NCI-H1092 (cell line): ENCODE measurements around the gene ME1.
"Not testable (repeated sequence)": the region's sequence is repeated elsewhere in the genome, so short reads cannot be mapped to it uniquely, and the experiment has no call there.

Experiments
- DNase-seq: peaks from one replicate; lab custom pipeline; 2025; lab: John Stamatoyannopoulos, UW

Gene ME1

DNA sequence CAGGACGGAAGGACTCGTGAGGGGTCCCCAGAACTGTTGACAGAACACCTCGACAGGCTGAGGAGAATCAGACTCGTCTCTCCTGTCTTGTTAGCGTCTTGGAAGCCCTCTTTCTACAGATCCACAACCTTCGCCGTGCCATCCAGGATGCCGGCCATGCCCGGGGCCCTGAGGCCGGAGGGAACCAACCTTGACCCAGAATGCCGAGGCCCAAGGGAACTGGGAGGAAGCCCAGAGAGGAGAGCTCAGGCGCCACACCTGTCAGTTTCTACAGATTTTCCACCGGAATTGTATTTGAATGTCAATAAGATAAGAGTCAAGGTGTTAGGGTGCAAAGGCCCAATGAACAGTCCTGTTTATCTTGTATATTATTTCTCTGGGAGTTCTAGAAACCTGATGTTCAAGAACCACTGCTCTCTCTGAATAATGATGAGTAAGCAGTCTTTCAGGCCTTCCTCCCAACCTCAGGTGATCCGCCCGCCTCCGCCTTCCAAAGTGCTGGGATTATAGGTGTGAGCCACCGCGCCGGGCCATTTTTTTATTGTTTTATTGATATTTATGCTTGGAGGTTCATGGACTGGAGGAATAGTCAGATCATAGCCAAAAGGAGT is 799 bp upstream of the ME1 start:
- DNase-seq = no peak

DNA sequence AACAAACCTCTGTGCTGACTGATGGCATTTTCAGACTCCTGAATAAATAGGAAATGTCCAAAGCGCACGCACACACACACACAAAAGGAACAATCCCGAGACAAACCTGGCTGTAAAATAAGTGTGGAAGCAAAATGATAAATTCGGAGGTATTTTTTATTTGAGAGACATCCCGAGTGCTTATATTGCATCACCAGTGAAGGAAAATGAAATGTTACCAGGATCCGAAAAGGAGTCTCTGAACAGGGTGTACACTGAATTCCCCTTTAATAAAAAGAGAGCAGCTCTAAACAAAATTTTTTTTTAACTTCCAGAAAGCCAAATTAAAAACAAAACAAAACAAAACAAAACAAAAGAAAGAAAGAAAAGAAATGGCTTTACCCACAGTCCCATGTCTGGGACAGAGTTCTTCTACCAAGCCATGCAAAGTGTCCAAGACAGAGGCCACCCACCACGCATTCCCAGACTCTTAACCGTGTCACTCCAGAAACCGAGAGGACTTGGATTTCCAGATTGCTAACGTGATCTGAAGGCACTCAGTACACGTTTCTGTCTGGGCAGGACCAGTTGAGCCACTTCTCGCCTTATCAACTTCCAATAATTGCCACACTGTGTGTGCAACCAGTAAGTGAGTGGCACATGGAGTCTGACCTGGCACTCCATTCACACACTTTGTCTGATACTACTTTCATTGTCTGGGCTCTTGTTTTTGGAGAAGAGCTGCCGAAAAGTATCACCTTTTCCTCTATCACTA is 817 bp downstream of the ME1 start:
- no peak for DNase-seq

DNA sequence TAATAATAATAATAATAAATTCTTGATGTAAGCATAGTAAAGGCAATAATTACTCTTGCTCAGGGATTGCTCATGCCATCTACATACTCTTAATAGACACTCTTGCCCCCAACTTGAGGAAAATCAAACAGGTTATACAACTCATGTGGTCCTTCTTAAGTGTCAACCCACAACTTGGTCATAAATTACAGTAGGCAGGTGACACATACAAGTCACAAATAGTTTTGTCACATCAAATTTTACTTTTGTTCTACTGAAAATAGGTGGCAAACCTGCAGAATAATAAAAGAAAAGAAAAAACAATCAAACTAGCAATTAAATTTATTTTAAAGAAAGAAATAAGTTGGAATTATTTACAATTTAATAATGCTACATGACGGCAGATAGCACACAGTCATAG is 1.6 kb downstream of the ME1 start:
- DNase-seq = no peak

DNA sequence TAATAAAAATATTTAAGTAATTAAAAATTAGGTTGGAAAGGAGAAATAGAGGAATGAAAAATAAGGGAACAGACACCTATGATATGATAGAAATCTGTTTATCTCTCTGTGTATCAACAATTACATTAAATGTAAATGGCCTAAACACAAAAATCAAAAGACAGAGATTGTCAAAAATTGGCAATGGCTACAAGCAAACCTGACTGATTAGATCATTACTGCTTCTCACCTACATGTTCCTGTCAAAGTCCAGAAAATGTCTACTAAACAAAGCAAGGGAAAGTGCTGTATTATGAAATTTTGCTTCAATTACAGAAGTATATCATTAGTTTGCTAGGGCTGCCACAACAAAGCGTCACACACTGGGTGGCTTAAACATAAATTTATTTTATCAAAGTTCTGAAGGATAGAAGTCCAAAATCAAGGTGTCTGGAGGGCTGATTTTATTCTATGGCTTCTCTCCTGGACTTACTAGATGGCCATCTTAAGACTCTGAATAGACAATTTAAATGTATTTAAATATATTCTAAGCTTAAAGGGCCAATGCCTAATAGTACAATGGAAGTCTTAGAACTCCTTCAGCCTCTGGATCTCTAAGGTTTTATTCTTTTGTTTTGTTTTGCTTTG is 6.3 kb downstream of the ME1 start:
- DNase-seq = no peak

DNA sequence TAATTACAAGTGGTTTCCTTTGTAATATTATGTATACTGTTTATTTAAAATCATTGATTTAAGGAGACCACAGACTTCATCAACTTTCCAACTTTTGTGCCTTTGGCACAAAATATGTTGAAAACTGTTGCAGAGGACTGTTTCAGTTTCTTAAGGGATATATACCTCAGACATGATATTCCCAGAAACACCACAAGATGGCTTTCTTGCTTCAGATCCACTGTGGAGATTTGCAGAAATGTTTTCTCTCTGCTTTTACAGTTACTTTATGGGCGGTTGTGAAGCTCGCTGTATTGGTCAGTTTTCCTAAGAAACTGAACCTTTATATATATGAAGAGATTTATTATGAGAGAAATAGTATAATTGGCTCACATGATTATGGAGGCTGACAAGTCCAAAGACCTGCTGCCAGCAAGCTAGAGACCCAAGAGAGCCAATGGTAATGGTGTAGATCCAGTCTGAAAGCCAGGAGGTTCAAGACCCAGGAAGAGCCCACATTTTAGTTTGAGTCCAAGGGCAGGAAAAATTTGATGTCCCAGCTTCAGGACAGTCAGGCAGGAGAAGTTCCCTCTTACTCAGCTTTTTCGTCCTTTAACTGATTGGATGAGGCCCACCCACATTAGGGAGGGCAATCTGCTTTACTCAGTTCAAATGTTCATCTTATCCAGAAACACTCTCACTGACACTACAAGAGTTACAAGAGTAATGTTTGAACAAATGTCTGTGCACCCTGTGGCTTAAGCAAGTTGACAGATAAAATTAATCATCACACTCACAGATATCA is 12.8 kb downstream of the ME1 start:
- DNase-seq = no peak

DNA sequence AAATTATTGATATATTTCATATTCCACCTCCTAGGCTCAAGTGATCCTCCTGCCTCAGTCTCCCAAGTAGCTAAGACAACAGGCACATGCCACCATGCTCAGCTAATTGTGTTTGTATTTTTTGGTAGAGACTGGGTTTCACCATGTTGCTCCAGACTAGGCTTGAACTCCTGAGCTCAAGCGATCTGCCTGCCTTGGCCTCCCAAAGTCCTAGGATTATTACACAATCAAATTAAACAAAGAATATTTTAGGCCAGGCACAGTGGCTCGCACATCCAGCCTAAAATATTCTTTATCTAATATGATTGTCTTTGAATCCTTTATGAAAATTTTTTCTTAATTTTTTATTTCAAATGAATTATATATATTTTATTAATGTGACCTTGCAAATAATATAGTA is 17.8 kb downstream of the ME1 start:
- no peak for DNase-seq

DNA sequence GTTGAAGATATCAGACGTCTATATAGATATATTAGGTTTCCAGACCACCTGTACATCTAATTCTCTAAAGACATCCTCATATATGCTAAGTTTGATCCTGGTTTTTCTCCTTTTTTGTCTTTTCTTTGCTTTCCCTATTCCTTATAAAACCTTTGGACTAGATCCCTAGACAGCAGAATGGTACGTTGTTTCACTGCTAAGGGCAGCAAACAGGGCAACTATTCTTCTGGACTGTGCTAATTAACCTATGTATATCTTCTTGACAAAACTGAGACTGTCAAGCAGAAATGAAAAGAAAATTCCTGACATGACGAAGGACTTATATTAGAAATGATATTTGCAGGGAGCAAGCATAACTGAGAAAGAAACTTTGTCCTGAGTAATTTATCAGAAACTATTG is 19.1 kb downstream of the ME1 start:
- DNase-seq = no peak

DNA sequence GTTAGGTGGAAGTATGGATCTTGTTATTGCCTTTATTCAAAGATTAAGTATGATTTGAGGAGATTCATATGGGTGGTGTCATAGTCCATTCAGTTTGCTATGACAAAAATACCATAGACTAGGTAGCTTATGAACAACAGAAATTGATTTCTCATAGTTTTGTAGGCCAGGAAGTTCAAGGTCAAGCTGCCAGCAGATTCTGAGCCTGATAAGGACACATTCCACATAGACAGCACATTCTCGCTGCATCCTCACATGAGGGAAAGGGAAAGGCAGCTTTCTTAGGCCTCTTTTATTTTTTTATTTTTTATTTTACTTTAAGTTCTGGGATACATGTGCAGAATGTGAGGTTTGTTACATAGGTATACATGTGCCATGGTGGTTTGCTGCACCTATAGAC is 27.7 kb downstream of the ME1 start:
- DNase-seq = no peak

DNA sequence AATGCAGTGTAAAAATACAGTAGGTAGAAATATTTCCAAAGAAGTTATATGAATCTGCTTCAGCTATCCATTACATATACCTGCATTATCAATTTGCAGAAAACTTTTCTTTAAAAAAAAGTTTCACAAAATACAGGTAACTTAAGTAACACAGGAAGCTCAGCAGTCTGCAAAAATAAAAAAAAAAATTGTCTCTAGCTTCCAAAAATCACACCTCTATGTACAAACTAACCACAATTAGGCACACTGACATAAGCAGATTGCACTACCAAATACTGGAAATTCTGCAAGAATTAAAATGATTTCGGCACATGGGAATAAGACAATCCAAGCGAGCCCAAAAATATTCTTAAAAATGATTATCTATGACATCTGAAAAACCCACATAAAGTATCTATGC is 41.2 kb downstream of the ME1 start:
- no peak for DNase-seq

DNA sequence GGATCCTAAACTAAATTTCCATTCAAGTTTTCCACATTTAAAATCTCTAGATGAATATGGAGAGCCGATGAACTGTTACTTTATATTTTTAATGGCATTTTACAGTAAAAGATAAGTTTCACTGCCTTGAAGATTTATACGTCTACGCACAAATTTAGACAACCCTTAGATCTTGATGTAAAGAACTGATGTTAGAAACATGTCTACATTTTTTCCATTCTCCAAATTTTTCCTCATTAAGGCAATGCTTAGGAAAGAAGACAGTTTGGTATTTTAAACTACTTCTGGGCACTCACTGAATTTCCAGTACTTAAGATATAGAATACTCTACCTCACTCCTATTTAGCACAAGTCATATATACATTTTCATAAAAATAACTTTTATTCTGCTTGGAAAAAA is 45.4 kb downstream of the ME1 start:
- no peak for DNase-seq

DNA sequence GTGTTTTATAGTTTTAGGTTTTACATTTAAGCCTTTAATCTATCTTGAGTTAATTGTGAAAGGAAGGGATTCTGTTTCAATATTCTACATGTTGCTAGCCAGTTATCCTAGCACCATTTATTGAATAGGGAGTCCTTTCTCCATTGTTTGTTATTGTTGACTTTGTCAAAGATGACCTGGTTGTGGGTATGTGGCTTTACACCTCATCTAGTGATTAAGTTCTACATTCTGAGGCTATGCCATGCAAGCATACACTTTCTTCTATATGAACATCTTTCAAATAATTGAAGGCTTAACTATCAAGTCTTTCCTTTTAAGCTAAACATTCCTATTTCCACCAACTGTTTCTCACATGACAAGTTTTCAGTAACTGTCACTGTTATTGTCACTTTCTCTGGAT is 46.1 kb downstream of the ME1 start:
- no peak for DNase-seq

DNA sequence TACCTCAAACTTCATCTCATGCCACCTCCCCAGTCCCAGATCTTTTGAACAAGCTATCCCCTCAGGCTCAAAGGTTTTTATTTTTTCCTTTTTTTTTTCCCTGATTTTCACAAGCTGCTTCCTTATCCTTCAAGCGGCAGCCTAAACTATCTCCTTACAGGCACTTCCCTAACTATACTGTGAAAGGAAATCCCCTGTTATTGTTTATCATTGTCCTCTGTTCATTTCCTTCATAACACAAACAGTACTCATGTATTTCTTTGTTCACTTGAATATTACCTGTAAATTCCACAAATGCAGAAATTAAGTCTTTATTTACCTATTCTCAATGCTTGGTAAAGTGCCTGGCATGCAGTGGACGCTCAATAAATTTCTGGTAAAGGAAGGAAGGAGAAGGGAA is 48.9 kb downstream of the ME1 start:
- DNase-seq = no peak

DNA sequence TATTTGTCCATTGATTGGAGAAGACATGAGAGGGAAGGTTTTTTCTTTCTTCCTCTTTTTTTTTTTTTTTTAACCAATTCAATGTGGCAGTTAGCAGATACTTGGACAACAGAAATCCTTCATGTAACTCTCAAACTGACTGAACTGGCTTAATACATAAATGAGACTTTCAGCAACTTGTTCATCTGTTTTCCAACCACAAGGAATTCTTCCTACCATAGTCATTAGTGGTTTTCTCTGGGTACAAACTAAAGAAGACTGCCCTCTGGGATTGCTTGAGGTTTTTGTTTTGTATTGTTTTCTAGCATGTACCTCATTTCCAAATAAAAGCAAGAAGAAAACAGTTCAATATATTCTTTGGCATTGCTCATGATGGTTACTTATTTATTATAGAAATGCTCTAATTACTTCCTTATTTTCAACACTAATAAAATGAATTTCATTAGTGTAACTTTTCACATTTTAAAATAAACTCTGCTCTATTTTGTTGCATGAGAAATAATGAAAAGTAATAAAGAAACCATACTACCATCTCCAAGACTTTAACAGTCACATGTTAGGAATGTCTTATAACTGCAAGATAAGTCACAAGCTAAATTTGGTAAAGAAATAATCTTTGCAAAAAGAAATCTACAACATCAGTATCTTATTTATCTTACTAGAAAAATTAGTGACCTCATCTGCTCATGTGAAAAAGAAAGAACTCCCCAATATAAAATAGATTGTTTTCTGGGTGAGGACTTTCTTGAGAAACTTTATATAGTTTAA is 52.0 kb downstream of the ME1 start:
- DNase-seq = no peak

DNA sequence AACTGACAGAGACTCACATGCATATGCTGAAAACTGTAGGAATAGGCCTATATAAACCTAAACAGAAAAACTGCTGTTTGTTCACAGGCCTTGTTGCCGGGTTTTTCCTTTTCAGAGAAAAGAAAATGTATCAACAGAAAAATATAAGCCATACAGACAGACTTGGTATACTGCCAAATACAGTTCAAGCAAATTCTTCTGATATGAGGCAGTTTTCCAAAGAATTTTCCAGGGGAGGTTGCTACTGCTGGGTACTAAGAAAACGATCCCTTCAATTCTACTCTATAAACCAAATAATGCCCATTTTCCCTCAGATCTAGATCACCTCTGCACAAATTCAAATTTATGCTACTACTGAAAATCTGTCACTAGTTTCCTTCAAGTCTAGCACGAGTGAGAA is 59.4 kb downstream of the ME1 start:
- no peak for DNase-seq

DNA sequence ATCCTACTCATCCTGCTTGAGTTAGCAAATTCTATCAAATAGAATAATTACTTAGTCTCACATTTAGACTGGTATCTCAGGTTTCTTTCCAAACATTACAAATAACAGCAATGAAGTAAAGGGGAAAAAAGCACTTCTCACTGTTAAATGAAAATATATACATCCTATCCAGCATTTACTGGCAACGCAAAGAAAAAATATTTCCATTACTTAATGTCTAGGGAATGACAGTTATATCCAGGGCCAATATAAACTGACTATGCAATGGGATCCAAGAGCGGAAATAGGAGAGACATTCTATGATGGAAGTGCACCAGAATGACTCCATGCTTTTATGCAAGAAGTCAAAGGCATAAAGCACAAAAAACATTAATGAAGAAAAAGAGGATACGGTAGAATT is 60.3 kb downstream of the ME1 start:
- DNase-seq = no peak

DNA sequence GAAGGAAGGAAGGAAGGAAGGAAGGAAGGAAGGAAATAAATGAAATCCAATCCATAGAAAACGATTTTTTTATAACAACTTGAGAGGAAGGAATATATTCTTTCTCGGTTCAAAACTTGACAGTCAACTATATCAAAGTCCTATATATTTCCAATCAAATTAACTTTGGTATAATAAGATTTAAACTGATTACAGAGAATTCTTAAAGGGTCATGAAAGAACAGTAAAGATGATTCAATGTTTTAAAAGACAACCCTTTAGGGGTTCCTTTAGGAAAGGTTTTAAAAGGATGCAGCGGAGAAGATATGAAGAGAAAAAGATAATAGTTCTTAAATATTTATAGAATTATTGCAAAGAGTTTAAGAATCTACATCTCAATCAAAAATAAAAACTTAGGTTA is 61.2 kb downstream of the ME1 start:
- DNase-seq = no peak

DNA sequence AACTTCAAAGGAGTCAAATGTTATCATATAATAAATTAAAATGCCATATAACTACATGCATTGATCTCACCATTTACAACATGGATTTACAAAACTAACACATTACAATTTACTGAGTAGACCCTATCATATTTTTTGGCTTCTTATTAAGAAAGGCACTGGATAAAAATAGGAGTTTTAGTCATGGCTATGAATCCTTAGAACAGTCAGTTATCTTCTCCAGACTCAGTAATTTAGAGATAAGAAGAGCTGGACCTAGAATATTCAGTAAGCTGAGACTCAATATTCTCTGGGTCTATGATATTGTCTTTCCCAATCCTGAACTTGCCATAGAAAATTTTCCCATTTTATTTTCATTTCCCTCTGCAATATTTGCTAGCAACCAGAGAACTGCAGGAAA is 62.3 kb downstream of the ME1 start:
- DNase-seq = no peak

DNA sequence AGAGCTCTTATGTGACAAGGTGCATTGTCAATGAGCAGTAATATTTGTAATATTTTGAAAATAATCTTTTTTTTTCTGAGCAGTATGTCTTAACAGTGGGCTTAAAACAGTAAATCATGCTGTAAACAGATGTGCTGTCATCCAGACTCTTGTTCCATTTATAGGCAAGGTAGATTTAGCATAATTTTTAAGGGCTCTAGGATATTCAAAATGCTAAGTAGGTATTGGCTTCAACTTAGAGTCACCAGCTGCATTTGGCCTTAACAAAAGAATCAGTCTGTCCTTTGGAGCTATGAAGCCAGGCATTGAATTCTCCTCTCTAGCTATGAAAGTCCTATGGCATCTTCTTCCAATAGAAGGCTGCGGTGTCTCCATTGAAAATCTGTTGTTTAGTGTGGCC is 63.7 kb downstream of the ME1 start:
- no peak for DNase-seq

DNA sequence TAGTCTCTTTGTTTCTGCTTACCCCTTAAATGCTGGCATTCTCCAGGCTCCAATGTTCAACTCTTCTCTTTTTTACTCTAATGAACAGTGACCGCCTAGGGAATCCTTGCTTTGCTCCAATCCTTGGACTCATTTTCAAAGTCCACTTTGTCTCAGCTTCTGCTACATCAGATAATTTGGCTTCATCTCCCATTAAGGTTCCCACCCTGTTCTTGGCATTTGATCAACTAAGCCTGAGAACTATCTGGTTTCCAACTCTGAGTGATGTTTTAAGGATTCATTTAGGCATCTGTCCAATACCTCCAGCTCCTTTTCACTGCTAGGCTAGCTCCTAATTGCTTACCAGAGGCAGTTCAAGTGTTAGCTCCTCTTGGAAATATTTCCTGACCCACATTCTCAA is 64.9 kb downstream of the ME1 start:
- no peak for DNase-seq

DNA sequence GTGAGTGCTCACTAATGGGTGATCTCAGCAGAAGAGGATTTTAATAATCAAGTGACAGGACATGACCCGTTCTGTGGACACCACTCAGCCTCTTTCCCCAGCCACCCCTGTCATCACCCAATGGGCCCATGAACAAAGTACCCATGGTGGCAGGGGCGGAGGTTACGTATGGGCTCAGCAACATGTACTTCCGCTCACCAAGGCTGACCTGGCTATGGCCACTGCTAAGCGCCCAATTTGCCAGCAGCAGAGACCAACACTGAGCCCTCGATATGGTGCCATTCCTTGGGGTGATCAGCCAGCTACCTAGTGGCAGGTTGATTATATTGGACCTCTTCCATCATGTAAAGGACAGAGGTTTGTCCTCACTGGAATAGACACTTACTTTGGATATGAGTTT is 68.5 kb downstream of the ME1 start:
- not testable (repeated sequence) for DNase-seq

DNA sequence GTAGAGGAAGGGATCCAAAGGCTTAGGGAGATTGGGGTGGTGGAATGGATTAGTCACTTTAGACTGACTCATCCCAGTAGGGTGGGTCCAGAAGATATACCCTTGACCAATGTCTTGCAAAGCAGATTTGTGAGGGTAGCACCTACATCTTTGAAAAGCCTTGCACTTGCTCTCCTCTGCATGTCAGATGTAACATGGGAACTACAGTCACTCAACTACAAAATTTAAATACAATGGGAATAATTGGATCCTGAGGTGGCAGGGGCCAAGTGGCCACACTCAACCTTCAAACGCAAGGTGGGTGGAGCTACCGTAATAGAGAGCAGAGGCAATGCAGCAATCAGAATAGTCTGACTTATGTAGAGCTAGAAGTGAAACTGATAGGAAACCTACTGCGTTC is 71.2 kb downstream of the ME1 start:
- DNase-seq = no peak

DNA sequence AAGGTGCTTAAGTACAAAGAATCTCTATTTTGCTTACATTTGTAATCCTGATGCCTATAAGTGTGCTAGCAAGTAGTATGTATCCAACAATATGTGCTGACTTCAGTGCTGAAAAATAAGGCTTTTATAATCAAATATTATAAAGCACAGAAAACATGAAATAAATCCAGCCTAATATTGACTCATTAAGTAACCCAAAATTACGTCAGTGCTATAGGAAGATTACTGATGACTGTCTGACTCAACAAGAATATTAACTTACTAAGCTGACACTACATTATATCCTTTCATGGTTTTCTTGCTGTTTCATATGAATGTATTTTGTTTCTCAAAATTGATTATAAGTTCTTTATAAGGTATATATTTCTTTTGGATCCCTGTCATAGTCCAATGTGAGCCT is 76.1 kb downstream of the ME1 start:
- no peak for DNase-seq
